Gastroesophageal sphincter (tissue), 4 donors: Measurements from ENCODE around the gene RASAL3. TPM values are rescaled to one million over a fixed set of nuclear protein-coding genes. Genes with fewer than 3 reads are reported as not detected.
"Not testable (repeated sequence)": the region's sequence is repeated elsewhere in the genome, so short reads cannot be mapped to it uniquely, and the experiment has no call there.

Experiments
- ATAC-seq: fragments of 150-250 bp; one replicate; pipeline ENCODE4 v1.9.1; 2016; ENCODE audit warnings: mild to moderate bottlenecking, moderate library complexity
- H3K27ac ChIP-seq, 4 donors: fragments of 200-600 bp; sonication (generic) in 3 of 4; 1 replicate in 3 of 4; 2 replicates in 1 of 4; pipeline ENCODE4 v1.5.1; 2016 to 2019
- H3K27me3 ChIP-seq: fragments of 200-600 bp; sonication (generic); one replicate; pipeline ENCODE4 v1.5.1; 2019
- H3K36me3 ChIP-seq, 2 donors: fragments of 200-600 bp; sonication (generic); one replicate each; pipeline ENCODE4 v1.5.1; 2019; ENCODE audit warnings: control low read depth in 1 of 2
- H3K4me1 ChIP-seq, 3 donors: fragments of 200-600 bp; sonication (generic); 1 replicate in 2 of 3; 2 replicates in 1 of 3; pipeline ENCODE4 v1.5.1; 2016 to 2019; ENCODE audit warnings: control low read depth in 2 of 3
- H3K4me3 ChIP-seq, 2 donors: fragments of 200-600 bp; sonication (generic); one replicate each; pipeline ENCODE4 v1.5.1; 2019; ENCODE audit warnings: mild to moderate bottlenecking in 1 of 2, moderate library complexity in 1 of 2
- H3K9me3 ChIP-seq, 3 donors: fragments of 200-600 bp; sonication (generic); one replicate each; pipeline ENCODE4 v1.5.1; 2017 to 2019; ENCODE audit warnings: control low read depth in 2 of 3
- EP300 ChIP-seq: sonication (generic); formaldehyde crosslinking; IDR thresholded peaks from one replicate; pipeline ENCODE4 v1.6.1; 2017; ENCODE audit warnings: antibody characterized with exemption, mild to moderate bottlenecking
- POLR2A ChIP-seq, 2 donors: fragments of 450-650 bp; IDR thresholded peaks; one replicate each; pipeline ENCODE4 v1.6.1; 2017; ENCODE audit warnings: antibody characterized with exemption in 2 of 2, mild to moderate bottlenecking in 2 of 2, moderate library complexity in 1 of 2
- POLR2AphosphoS5 ChIP-seq: sonication (generic); formaldehyde crosslinking; IDR thresholded peaks from one replicate; pipeline ENCODE4 v1.6.1; 2017; ENCODE audit warnings: antibody characterized with exemption
- WGBS, 2 donors: methylation state at CpG; one replicate each; pipeline ENCODE4 v1.1.5; 2018; ENCODE audit warnings: low coverage in 1 of 2; 5-methylcytosine and 5-hydroxymethylcytosine counted together
- total RNA-seq, 4 donors: library from RNA; depleted of rRNA; stranded (reverse); fragments of >200 nt; gene quantifications; one replicate each; pipeline ENCODE4 v1.1.0, GENCODE V29; 2016
- TF ChIP-seq, protein P1 (sequence below), 4 experiments: fragments of 200-600 bp in 2 of 4; fragments of 450-650 bp in 2 of 4; sonication (generic) in 1 of 4; IDR thresholded peaks; one replicate each; pipeline ENCODE4 v1.5.1; 2017 to 2019; ENCODE audit warnings: antibody characterized with exemption in 4 of 4, mild to moderate bottlenecking in 2 of 4, moderate library complexity in 2 of 4

Gene RASAL3
- total RNA-seq, 4 donors from 2014 or later = 1.3 to 3.1 (median 2.1) TPM

DNA sequence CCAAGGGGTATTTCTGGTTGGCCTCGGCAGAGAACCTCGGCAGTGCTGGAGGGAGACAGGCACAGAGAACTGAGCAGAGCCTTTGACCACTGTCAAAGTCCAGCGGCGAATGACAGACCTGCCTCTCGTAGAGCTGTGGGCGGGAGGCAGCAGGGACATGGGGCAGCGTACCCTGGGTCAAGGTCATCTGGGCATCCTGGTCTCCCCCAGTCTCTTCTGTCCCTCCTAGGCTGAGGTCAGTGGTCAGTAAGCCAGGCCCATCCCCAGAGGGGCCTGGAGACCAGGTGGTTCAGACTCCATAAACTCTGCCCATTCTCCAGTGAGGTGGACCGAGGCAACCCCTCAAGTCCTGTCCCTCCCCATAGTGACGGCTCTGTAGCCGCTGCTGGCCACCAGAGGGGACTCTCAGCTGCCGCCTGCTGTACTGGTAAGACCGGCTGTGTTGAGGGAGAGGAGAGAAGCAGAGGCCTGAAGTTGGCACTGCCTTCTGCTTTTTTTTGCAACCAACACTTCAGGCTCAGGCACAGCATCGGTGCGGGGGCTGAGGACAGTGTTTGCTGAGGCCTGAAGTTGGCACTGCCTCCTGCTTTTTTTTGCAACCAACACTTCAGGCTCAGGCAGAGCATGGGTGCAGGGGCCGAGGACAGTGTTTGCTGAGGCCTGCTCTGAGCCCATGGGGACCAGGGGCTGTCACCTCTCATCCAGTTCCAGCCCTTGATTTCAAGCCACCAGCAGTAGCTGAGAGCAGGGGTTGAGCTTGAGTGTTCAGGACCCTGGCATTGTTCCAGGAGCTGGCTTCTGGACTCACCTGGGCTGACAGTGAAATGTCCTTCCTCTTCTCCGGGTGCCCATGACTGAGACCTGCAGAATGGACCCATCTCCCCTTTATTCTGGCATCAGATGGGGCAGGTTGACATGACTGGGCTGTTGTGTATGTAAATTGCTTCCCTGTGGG, 15.3 kb upstream of the RASAL3 start, which contains the start of gene PGLYRP2:
Gene PGLYRP2, minus strand, starts transcription at position 111 of the 955 bp plus-strand sequence. CDS start 130 bp downstream, outside the sequence.
- Histone ChIP-seq H3K36me3 (no peaks in the 10 kb centered on the region), H3K4me3 (no peak within 1 kb of the TSS), H3K27me3 (no peaks in the 10 kb centered on the region), H3K27ac (no peak within 1 kb of the TSS), H3K9me3 (peaks cover 0 to 5% (median 0%) of the 10 kb centered on the region in 3 donors), H3K4me1 (no peaks in the 10 kb centered on the region)
- 65% methylated on average over 2 of the region's 16 CpGs; no CpG with 5 or more reads in 1 of the 2 donors for WGBS, 2 donors
- TF ChIP-seq, protein P1, sequence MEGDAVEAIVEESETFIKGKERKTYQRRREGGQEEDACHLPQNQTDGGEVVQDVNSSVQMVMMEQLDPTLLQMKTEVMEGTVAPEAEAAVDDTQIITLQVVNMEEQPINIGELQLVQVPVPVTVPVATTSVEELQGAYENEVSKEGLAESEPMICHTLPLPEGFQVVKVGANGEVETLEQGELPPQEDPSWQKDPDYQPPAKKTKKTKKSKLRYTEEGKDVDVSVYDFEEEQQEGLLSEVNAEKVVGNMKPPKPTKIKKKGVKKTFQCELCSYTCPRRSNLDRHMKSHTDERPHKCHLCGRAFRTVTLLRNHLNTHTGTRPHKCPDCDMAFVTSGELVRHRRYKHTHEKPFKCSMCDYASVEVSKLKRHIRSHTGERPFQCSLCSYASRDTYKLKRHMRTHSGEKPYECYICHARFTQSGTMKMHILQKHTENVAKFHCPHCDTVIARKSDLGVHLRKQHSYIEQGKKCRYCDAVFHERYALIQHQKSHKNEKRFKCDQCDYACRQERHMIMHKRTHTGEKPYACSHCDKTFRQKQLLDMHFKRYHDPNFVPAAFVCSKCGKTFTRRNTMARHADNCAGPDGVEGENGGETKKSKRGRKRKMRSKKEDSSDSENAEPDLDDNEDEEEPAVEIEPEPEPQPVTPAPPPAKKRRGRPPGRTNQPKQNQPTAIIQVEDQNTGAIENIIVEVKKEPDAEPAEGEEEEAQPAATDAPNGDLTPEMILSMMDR (IDR thresholded peaks at IDR 0.05) = no peak
- TF ChIP-seq POLR2A (IDR thresholded peaks at IDR 0.05) (no peak), EP300 (no peak), POLR2AphosphoS5 (no peak)
- ATAC-seq = no peak

DNA sequence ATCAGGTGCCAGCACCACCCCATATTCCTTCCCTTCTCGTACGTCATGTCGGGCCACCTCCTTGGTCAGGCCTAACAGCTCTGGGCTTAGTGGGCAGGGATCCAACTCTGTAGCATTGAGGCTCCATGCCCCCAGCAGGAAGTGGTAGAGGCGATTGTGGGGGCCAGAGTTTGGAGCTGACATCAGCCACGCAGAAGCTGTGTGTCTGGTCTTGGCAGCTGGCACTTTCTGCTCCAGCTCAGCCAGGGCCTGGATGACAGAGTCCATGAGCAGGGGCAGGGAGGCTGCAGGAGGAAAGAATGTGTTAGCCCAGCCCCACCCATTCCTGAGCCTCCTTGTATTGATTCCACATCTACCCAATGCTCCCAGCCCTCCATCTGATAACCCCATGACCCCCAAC, 12.0 kb upstream of the RASAL3 start:
- 71% methylated on average over 1 of the region's 5 CpGs; no CpG with 5 or more reads in 1 of the 2 donors for WGBS, 2 donors
- Histone ChIP-seq H3K4me3 (no peak overlapping the region), H3K9me3 (peaks cover 0 to 13% (median 0%) of the 10 kb centered on the region in 3 donors), H3K27me3 (peaks cover 12% of the 10 kb centered on the region), H3K27ac (no peak overlapping the region), H3K36me3 (no peaks in the 10 kb centered on the region), H3K4me1 (no peaks in the 10 kb centered on the region)
- ATAC-seq = no peak
- TF ChIP-seq, protein P1 (IDR thresholded peaks at IDR 0.05) = no peak
- TF ChIP-seq POLR2A (IDR thresholded peaks at IDR 0.05) (no peak), EP300 (no peak), POLR2AphosphoS5 (no peak)

DNA sequence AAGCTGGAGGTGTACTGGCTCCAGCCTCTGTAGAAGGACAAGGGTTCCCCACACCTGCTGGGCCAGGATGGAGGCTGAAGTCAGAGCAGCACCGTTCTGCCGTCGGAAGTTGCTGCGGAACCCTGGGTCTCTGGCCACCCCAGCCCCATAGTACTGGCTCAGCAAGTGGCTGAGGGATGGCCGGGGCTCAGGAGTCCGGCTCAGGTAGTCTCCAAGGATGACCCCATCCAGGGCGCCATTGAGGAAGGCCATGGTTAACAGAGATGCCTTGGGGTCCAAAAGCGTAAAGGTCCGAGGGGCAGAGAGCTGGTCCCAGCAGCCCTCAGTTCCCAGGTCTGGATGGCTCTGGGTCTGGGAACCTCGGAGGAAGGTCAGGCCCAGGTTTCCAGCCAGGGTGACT, 11.3 kb upstream of the RASAL3 start:
- ATAC-seq = no peak

DNA sequence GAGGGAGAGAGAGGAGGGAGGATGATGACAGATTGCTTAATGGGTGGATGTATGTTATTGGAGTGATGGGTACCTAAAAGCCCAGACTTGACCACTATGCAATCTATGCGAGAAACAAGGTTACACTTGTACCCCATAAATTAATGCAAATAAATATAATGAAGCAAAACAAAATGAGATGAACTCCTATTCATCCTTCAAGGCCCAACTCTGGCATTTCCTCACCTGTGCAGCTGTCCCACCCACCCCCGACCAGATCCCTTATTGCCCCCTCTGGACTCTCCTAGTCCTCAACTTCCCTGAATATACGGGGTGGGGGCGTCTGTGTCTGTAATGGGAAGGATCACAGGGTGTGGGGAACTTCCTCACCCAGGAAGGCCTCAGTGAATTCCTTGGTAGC, 10.8 kb upstream of the RASAL3 start:
- no peak for ATAC-seq
- Histone ChIP-seq H3K27me3 (peaks cover 24% of the 10 kb centered on the region), H3K9me3 (peaks cover 0 to 13% (median 0%) of the 10 kb centered on the region in 3 donors), H3K4me1 (peaks cover 0 to under 1% (median 0%) of the 10 kb centered on the region in 3 donors), H3K4me3 (no peak overlapping the region), H3K36me3 (no peaks in the 10 kb centered on the region), H3K27ac (no peak overlapping the region)
- TF ChIP-seq POLR2AphosphoS5 (no peak), EP300 (no peak), POLR2A (IDR thresholded peaks at IDR 0.05) (no peak)
- TF ChIP-seq, protein P1 (IDR thresholded peaks at IDR 0.05) = no peak
- 75 to 79% methylated on average over 2 to 4 of the region's 4 CpGs for whole genome bisulfite sequencing, 2 donors

More for the DNA sequence above, 11.3 kb upstream of the RASAL3 start:
- Histone ChIP-seq H3K4me1 (no peaks in the 10 kb centered on the region), H3K36me3 (no peaks in the 10 kb centered on the region), H3K4me3 (no peak overlapping the region), H3K27me3 (peaks cover 19% of the 10 kb centered on the region), H3K27ac (no peak overlapping the region), H3K9me3 (peaks cover 0 to 13% (median 0%) of the 10 kb centered on the region in 3 donors)
- WGBS, 2 donors = no CpG with 5 or more reads among the region's 10 CpGs
- TF ChIP-seq POLR2AphosphoS5 (no peak), EP300 (no peak), POLR2A (IDR thresholded peaks at IDR 0.05) (no peak)
- TF ChIP-seq, protein P1 (IDR thresholded peaks at IDR 0.05) = no peak

DNA sequence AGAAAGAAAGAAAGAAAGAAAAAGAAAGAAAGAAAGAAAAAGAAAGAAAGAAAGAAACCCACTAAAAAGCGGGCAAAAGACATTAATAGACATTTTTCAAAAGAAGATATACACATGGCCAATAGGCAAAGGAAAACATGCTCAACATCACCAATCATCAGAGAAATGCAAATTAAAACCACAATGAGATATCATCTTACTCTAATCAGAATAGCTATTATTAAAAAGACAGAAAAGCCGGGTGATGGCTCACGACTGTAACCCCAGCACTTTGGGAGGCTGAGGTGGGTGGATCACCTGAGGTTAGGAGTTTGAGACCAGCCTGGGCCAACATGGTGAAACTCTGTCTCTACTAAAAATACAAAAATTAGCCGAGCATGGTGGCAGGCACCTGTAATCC, 9.5 kb upstream of the RASAL3 start:
- H3K27ac ChIP-seq, ATAC-seq, H3K4me3 ChIP-seq, H3K36me3 ChIP-seq: not testable (repeated sequence)
- 66 to 74% methylated on average over 4 of the region's 4 CpGs for WGBS, 2 donors
- Histone ChIP-seq H3K4me1 (peaks cover 0 to 12% (median 7%) of the 10 kb centered on the region in 3 donors), H3K27me3 (peaks cover 37% of the 10 kb centered on the region), H3K9me3 (peaks cover 0 to 13% (median 0%) of the 10 kb centered on the region in 3 donors)
